H1 (cell line): Measurements from ENCODE around the gene FGGY. TPM values are rescaled to one million over a fixed set of nuclear protein-coding genes. Genes with fewer than 3 reads are reported as not detected.

ENCODE experiments used
- CTCF ChIA-PET: fragments of 300-600 bp; sonication (Branson Sonifier 250); formaldehyde crosslinking; loops from one replicate; lab custom pipeline; 2021; ENCODE audit not compliant: partially characterized antibody; lab: Charles Lee
- POLR2A ChIA-PET: fragments of 300-600 bp; sonication (Branson Sonifier 250); formaldehyde crosslinking; loops from one replicate; lab custom pipeline; 2021; ENCODE audit warnings: inconsistent platforms; ENCODE audit not compliant: partially characterized antibody; lab: Charles Lee
- DNase-seq, 2 experiments: peaks; one replicate each; pipeline versions ENCODE4 v3.0.0 to v3.0.0-alpha.2; 2010 to 2022; ENCODE audit warnings: low spot score in 2 of 2, low read depth in 1 of 2, mixed read lengths in 1 of 2
- FAIRE-seq: peaks from 2 replicates; lab custom pipeline; 2011; peaks lifted over from hg19 to GRCh38; lab: Jason Lieb, UNC
- H2AFZ ChIP-seq: 2 replicates; pipeline ENCODE4 v1.8.1; 2012; ENCODE audit warnings: low read length, inconsistent platforms
- H2AK5ac ChIP-seq: 2 replicates; pipeline ENCODE4 v1.6.1; 2013; ENCODE audit warnings: low read depth, low read length
- H2BK120ac ChIP-seq: replicated peaks from 2 replicates; pipeline ENCODE3; 2013; ENCODE audit warnings: low read depth, low read length, inconsistent platforms
- H2BK12ac ChIP-seq: 2 replicates; pipeline ENCODE4 v1.6.1; 2013; ENCODE audit warnings: low read depth, low read length
- H2BK15ac ChIP-seq: 2 replicates; pipeline ENCODE4 v1.6.1; 2013; ENCODE audit warnings: low read length
- H2BK20ac ChIP-seq: 2 replicates; pipeline ENCODE4 v1.6.1; 2013; ENCODE audit warnings: low read length
- H2BK5ac ChIP-seq: 2 replicates; pipeline ENCODE4 v1.6.1; 2013; ENCODE audit warnings: low read depth, low read length
- H3K14ac ChIP-seq: 2 replicates; pipeline ENCODE4 v1.6.1; 2013; ENCODE audit warnings: inconsistent platforms; ENCODE audit not compliant: insufficient read length
- H3K18ac ChIP-seq: 2 replicates; pipeline ENCODE4 v1.6.1; 2013; ENCODE audit warnings: low read length; ENCODE audit errors: extremely low read depth
- H3K23ac ChIP-seq: 2 replicates; pipeline ENCODE4 v1.6.1; 2013; ENCODE audit warnings: inconsistent platforms; ENCODE audit not compliant: insufficient read length
- H3K23me2 ChIP-seq: 2 replicates; pipeline ENCODE4 v1.6.1; 2013; ENCODE audit warnings: low read depth, low read length
- H3K27ac ChIP-seq: 2 replicates; pipeline ENCODE4 v1.6.1; 2011; ENCODE audit warnings: low read depth, low read length, inconsistent platforms
- H3K27me3 ChIP-seq, 4 experiments: replicated peaks in 1 of 4; 1 replicate in 1 of 4; 2 replicates in 3 of 4; pipeline versions ENCODE4 v1.6.1 to v1.8.1; 2011 to 2013; ENCODE audit warnings: low read length in 3 of 4, mild to moderate bottlenecking in 3 of 4, inconsistent platforms in 2 of 4, mixed read lengths in 2 of 4, moderate library complexity in 1 of 4; ENCODE audit not compliant: control insufficient read depth in 3 of 4, insufficient read depth in 3 of 4; ENCODE audit errors: extremely low read depth in 1 of 4
- H3K36me3 ChIP-seq, 4 experiments: 2 replicates each; pipeline versions ENCODE4 v1.6.1 to v1.8.1; 2011 to 2013; ENCODE audit warnings: mild to moderate bottlenecking in 4 of 4, low read length in 3 of 4, moderate library complexity in 2 of 4, control low read depth in 1 of 4, inconsistent platforms in 1 of 4; ENCODE audit not compliant: insufficient read depth in 4 of 4, control insufficient read depth in 2 of 4
- H3K4ac ChIP-seq: replicated peaks from 2 replicates; pipeline ENCODE3; 2013; ENCODE audit warnings: low read length, low read depth, mixed read lengths, inconsistent platforms; ENCODE audit not compliant: insufficient read length
- H3K4me1 ChIP-seq, 4 experiments: replicated peaks in 1 of 4; 1 replicate in 1 of 4; 2 replicates in 3 of 4; pipeline versions ENCODE4 v1.6.1 to v1.8.1; 2011 to 2013; ENCODE audit warnings: low read length in 3 of 4, inconsistent platforms in 2 of 4, mixed read lengths in 1 of 4; ENCODE audit not compliant: insufficient read depth in 4 of 4, control insufficient read depth in 3 of 4
- H3K4me2 ChIP-seq, 2 experiments: 2 replicates each; pipeline versions ENCODE4 v1.6.1 to v1.8.1; 2011 to 2013; ENCODE audit warnings: low read depth in 2 of 2, low read length in 2 of 2, control low read depth in 1 of 2, inconsistent platforms in 1 of 2, mild to moderate bottlenecking in 1 of 2; ENCODE audit not compliant: insufficient read depth in 1 of 2
- H3K4me3 ChIP-seq, 4 experiments: fragments of 200-600, 300-600 bp in 1 of 4; sonication (generic), shearing (Covaris generic), sonication (Bioruptor Twin) in 1 of 4; 2 replicates each; pipeline versions ENCODE4 v1.5.1 to v1.8.1; 2011 to 2016; ENCODE audit warnings: low read length in 4 of 4, low read depth in 3 of 4, control low read depth in 2 of 4, inconsistent platforms in 2 of 4, mild to moderate bottlenecking in 2 of 4, mixed read lengths in 1 of 4, moderate library complexity in 1 of 4; ENCODE audit not compliant: insufficient read depth in 2 of 4; ENCODE audit errors: extremely low read depth in 1 of 4
- H3K56ac ChIP-seq: replicated peaks from 2 replicates; pipeline ENCODE3; 2013; ENCODE audit warnings: low read depth, mild to moderate bottlenecking, mixed read lengths, low read length, inconsistent platforms; ENCODE audit not compliant: insufficient read length
- H3K79me1 ChIP-seq: 2 replicates; pipeline ENCODE4 v1.6.1; 2013; ENCODE audit warnings: low read depth, low read length, control low read depth
- H3K79me2 ChIP-seq, 2 experiments: 2 replicates each; pipeline versions ENCODE4 v1.6.1 to v1.8.1; 2012 to 2013; ENCODE audit warnings: low read length in 2 of 2, mild to moderate bottlenecking in 2 of 2, inconsistent platforms in 1 of 2; ENCODE audit not compliant: insufficient read depth in 2 of 2, control insufficient read depth in 1 of 2
- H3K9ac ChIP-seq, 4 experiments: replicated peaks in 1 of 4; 1 replicate in 1 of 4; 2 replicates in 3 of 4; pipeline versions ENCODE4 v1.6.1 to v1.8.1; 2011 to 2013; ENCODE audit warnings: low read depth in 3 of 4, low read length in 3 of 4, control low read depth in 2 of 4, mild to moderate bottlenecking in 2 of 4, moderate library complexity in 2 of 4, inconsistent platforms in 1 of 4; ENCODE audit errors: extremely low read depth in 1 of 4
- H3K9me3 ChIP-seq, 2 experiments: 2 replicates each; pipeline versions ENCODE4 v1.6.1 to v1.8.1; 2012 to 2013; ENCODE audit warnings: mild to moderate bottlenecking in 2 of 2, moderate library complexity in 2 of 2, control low read depth in 1 of 2, inconsistent platforms in 1 of 2, low read depth in 1 of 2, low read length in 1 of 2, mixed read lengths in 1 of 2; ENCODE audit not compliant: insufficient read depth in 2 of 2
- H4K20me1 ChIP-seq, 2 experiments: replicated peaks in 1 of 2; 2 replicates each; pipeline versions ENCODE3 to v1.8.1; 2011 to 2013; ENCODE audit warnings: inconsistent platforms in 2 of 2, low read length in 2 of 2, mild to moderate bottlenecking in 1 of 2; ENCODE audit not compliant: insufficient read depth in 2 of 2, control insufficient read depth in 1 of 2
- H4K5ac ChIP-seq: 2 replicates; pipeline ENCODE4 v1.6.1; 2013; ENCODE audit warnings: low read length, low read depth, mixed read lengths, inconsistent platforms; ENCODE audit not compliant: insufficient read length
- H4K8ac ChIP-seq: 2 replicates; pipeline ENCODE4 v1.8.0; 2013; ENCODE audit warnings: mild to moderate bottlenecking, moderate library complexity, low read length, inconsistent platforms; ENCODE audit not compliant: insufficient read depth; ENCODE audit errors: extremely low read depth
- H4K91ac ChIP-seq: replicated peaks from 2 replicates; pipeline ENCODE3; 2013; ENCODE audit warnings: low read length, mixed read lengths, inconsistent platforms; ENCODE audit not compliant: insufficient read length
- RAD21 ChIP-seq, 2 experiments: IDR thresholded peaks in 1 of 2; conservative IDR thresholded peaks in 1 of 2; 2 replicates each; pipeline ENCODE4 v1.6.1; 2011; ENCODE audit warnings: low read depth in 2 of 2, low read length in 2 of 2, improper control_type of control experiment in 1 of 2, inconsistent platforms in 1 of 2, mild to moderate bottlenecking in 1 of 2, moderate library complexity in 1 of 2
- SP1 ChIP-seq: IDR thresholded peaks from 2 replicates; pipeline ENCODE4 v1.6.1; 2011; ENCODE audit warnings: low read depth, low read length
- TAF7 ChIP-seq: optimal IDR thresholded peaks from 2 replicates; pipeline ENCODE3; 2011; ENCODE audit warnings: low read depth, mild to moderate bottlenecking, inconsistent platforms, low read length, moderate library complexity, borderline replicate concordance
- TBP ChIP-seq: IDR thresholded peaks from 2 replicates; pipeline ENCODE4 v1.6.1; 2011; ENCODE audit warnings: low read depth, low read length, improper control_type of control experiment
- WGBS, 2 experiments: shearing (Covaris generic) in 1 of 2; methylation state at CpG; one replicate each; pipeline versions ENCODE4 v1.1.6 to v1.1.7; 2013 to 2015; ENCODE audit warnings: low lambda C conversion rate in 2 of 2, mixed read lengths in 2 of 2, inconsistent platforms in 1 of 2, low coverage in 1 of 2, missing lambda C conversion rate in 1 of 2; ENCODE audit not compliant: insufficient replicate concordance in 2 of 2, insufficient coverage in 1 of 2, insufficient read length in 1 of 2; ENCODE audit errors: extremely low coverage in 1 of 2, missing lambda C conversion rate in 1 of 2; 5-methylcytosine and 5-hydroxymethylcytosine counted together
- polyA plus RNA-seq, 7 experiments: library from polyadenylated mRNA; depleted of rRNA in 3 of 7; stranded (reverse) in 5 of 7; unstranded in 2 of 7; fragments of >200 nt in 5 of 7; fragments of 200-250 nt in 2 of 7; gene quantifications; 1 replicate in 5 of 7; 2 replicates in 1 of 7; 4 replicates in 1 of 7; pipeline versions ENCODE4 v1.2.1 to v1.2.3, GENCODE V29; 2011 to 2013; ENCODE audit warnings: missing spikeins in 2 of 7, mixed read lengths in 2 of 7
- total RNA-seq: library from RNA; stranded (reverse); fragmentation: NEBNext Ultra II Directional; extraction: Animal tissue kit (Norgen Biotek cat#: 25700); gene quantifications from 2 replicates; pipeline ENCODE4 v1.2.1, GENCODE V29; 2021

Gene FGGY
- total and polyA plus RNA-seq, 2 of the 8 experiments (the other 6 are each of a cell fraction or from before 2014, with no cell fraction given) = 10.3 to 12.5 TPM

DNA sequence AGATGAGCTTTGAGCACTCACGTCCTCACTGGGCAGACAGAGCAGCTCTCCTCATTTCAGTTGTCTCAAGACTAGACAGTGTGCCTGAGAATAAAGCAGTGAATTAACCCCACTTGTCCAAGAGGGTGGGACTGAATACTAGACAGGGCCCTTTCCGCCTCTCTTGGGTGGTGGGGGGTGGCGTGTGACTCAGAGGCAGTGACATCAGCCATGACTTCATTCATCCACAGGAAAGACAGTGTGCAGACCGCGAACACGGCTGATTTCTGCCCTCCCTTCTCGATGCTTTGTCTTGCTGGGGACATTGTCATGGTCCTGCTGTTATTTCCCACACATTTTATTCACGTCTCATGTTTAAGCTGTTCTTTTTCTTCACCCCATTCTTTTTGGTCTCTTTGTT, 64.9 kb downstream of the FGGY start:
- Histone ChIP-seq H3K23me2 (no peaks in the 10 kb centered on the region), H3K4me2 (no peak overlapping the region), H3K36me3 (no peaks in the 10 kb centered on the region), H2BK15ac (no peak overlapping the region), H2BK120ac (no peak overlapping the region), H3K14ac (no peak overlapping the region), H2BK20ac (no peak overlapping the region), H2BK5ac (no peak overlapping the region), H4K8ac (no peak overlapping the region), H3K9ac (no peak overlapping the region), H2BK12ac (no peak overlapping the region), H2AK5ac (no peak overlapping the region), H4K20me1 (no peaks in the 10 kb centered on the region), H3K18ac (no peak overlapping the region), H3K27me3 (no peaks in the 10 kb centered on the region), H3K4me3 (no peak overlapping the region), H3K4me1 (no peaks in the 10 kb centered on the region), H4K91ac (no peak overlapping the region), H3K56ac (no peak overlapping the region), H3K9me3 (no peaks in the 10 kb centered on the region), H4K5ac (no peak overlapping the region), H3K79me1 (no peaks in the 10 kb centered on the region), H3K23ac (no peak overlapping the region), H3K4ac (no peak overlapping the region), H2AFZ (no peak overlapping the region), H3K79me2 (no peaks in the 10 kb centered on the region), H3K27ac (no peak overlapping the region)
- 97% methylated on average over 8 of the region's 8 CpGs; no CpG with 5 or more reads in 1 of the 2 experiments for WGBS, 2 experiments
- no peak for DNase-seq
- ChIA-PET POLR2A (no interaction called here), CTCF (interaction anchor here (0.5 to 1.0 kb wide), 2 partner anchors 9 to 117 kb away, joined by 3 to 4 read pairs; no protein-coding TSS in a partner anchor)
- FAIRE-seq = no peak
- TF ChIP-seq TAF7 = no peak
- TF ChIP-seq RAD21 (IDR thresholded peaks at IDR 0.05 in 1 of 2, conservative IDR thresholded peaks at IDR 0.05 in 1 of 2; ENCODE audit: low read depth in 2 of 2, low read length in 2 of 2) = no peak
- no peak for TF ChIP-seq TBP
- no peak for TF ChIP-seq SP1
